Testis (tissue), 2 donors: ENCODE results near the gene HBG2.

Experiments
- POLR2A ChIP-seq: fragments of 450-650 bp; IDR thresholded peaks from one replicate; pipeline ENCODE4 v1.6.1; 2017; ENCODE audit warnings: antibody characterized with exemption, mild to moderate bottlenecking, moderate library complexity
- TF ChIP-seq, protein P1 (sequence below), 3 experiments: fragments of 450-650 bp in 2 of 3; fragments of 200-600 bp in 1 of 3; sonication (generic) in 1 of 3; IDR thresholded peaks; one replicate each; pipeline ENCODE4 v1.5.1; 2016 to 2019; ENCODE audit warnings: antibody characterized with exemption in 3 of 3, mild to moderate bottlenecking in 2 of 3, moderate library complexity in 1 of 3

- TF ChIP-seq, protein P1, sequence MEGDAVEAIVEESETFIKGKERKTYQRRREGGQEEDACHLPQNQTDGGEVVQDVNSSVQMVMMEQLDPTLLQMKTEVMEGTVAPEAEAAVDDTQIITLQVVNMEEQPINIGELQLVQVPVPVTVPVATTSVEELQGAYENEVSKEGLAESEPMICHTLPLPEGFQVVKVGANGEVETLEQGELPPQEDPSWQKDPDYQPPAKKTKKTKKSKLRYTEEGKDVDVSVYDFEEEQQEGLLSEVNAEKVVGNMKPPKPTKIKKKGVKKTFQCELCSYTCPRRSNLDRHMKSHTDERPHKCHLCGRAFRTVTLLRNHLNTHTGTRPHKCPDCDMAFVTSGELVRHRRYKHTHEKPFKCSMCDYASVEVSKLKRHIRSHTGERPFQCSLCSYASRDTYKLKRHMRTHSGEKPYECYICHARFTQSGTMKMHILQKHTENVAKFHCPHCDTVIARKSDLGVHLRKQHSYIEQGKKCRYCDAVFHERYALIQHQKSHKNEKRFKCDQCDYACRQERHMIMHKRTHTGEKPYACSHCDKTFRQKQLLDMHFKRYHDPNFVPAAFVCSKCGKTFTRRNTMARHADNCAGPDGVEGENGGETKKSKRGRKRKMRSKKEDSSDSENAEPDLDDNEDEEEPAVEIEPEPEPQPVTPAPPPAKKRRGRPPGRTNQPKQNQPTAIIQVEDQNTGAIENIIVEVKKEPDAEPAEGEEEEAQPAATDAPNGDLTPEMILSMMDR (IDR thresholded peaks at IDR 0.05) = no peak
- TF ChIP-seq POLR2A = no peak
These were observed 21.0 kb upstream of the HBG2 start for GRCh38 chr11:5275369-5276110.
